Suprapubic skin (tissue), 3 donors: Measurements from ENCODE around the gene SSTR3.

Source experiments
- CTCF ChIP-seq, 2 donors: fragments of 200-600 bp in 1 of 2; fragments of 450-650 bp in 1 of 2; sonication (generic) in 1 of 2; IDR thresholded peaks; one replicate each; pipeline ENCODE4 v1.5.1; 2016 to 2019; ENCODE audit warnings: antibody characterized with exemption in 2 of 2, mild to moderate bottlenecking in 1 of 2, moderate library complexity in 1 of 2
- POLR2AphosphoS5 ChIP-seq, 3 donors: sonication (generic); formaldehyde crosslinking; IDR thresholded peaks; one replicate each; pipeline ENCODE4 v1.6.1; 2017; ENCODE audit warnings: antibody characterized with exemption in 3 of 3

- TF ChIP-seq POLR2AphosphoS5 (IDR thresholded peaks at IDR 0.05) = no peak
- no peak for TF ChIP-seq CTCF (IDR thresholded peaks at IDR 0.05)
Observed at GRCh38 chr22:37255558-37256006, 43.3 kb upstream of the SSTR3 start.
